Measurements from ENCODE around the gene CCL3.

DNA sequence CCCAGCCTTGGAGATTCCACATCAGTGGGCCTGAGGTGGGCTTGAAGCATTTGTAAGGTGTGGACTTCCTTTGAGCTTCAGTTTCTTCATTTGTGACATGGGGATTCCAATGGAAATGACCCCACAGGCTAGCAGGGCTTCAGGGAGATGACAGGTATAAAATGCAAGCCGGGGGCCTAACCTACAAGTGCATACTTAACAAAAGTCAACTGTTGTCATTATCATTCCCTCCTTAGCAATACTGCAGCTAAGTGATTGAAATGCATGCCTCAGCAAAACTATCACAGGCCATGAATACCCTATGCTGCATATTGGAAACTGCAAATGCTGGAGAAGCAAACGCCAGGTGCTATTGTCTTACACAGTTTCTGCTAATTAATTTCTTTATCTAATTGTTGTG is 33.5 kb upstream of the CCL3 start:
- TF ChIP-seq, protein P1, sequence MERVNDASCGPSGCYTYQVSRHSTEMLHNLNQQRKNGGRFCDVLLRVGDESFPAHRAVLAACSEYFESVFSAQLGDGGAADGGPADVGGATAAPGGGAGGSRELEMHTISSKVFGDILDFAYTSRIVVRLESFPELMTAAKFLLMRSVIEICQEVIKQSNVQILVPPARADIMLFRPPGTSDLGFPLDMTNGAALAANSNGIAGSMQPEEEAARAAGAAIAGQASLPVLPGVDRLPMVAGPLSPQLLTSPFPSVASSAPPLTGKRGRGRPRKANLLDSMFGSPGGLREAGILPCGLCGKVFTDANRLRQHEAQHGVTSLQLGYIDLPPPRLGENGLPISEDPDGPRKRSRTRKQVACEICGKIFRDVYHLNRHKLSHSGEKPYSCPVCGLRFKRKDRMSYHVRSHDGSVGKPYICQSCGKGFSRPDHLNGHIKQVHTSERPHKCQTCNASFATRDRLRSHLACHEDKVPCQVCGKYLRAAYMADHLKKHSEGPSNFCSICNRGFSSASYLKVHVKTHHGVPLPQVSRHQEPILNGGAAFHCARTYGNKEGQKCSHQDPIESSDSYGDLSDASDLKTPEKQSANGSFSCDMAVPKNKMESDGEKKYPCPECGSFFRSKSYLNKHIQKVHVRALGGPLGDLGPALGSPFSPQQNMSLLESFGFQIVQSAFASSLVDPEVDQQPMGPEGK (CRISPR knock-in tag; IDR thresholded peaks at IDR 0.05; ENCODE audit: borderline replicate concordance) = no peak
- TF ChIP-seq, protein P2, sequence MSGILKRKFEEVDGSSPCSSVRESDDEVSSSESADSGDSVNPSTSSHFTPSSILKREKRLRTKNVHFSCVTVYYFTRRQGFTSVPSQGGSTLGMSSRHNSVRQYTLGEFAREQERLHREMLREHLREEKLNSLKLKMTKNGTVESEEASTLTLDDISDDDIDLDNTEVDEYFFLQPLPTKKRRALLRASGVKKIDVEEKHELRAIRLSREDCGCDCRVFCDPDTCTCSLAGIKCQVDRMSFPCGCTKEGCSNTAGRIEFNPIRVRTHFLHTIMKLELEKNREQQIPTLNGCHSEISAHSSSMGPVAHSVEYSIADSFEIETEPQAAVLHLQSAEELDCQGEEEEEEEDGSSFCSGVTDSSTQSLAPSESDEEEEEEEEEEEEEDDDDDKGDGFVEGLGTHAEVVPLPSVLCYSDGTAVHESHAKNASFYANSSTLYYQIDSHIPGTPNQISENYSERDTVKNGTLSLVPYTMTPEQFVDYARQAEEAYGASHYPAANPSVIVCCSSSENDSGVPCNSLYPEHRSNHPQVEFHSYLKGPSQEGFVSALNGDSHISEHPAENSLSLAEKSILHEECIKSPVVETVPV (CRISPR knock-in tag; IDR thresholded peaks at IDR 0.05) = no peak
- TF ChIP-seq GLIS3 (CRISPR knock-in tag; IDR thresholded peaks at IDR 0.05) (no peak), ZNF565 (CRISPR knock-in tag; conservative IDR thresholded peaks at IDR 0.05; ENCODE audit: low read depth) (no peak), ARNTL (CRISPR knock-in tag; IDR thresholded peaks at IDR 0.05; ENCODE audit: borderline replicate concordance, low read depth) (no peak), ZNF8 (CRISPR knock-in tag; IDR thresholded peaks at IDR 0.05) (no peak), ISL1 (CRISPR knock-in tag; IDR thresholded peaks at IDR 0.05) (no peak), OSR1 (CRISPR knock-in tag; IDR thresholded peaks at IDR 0.05) (no peak), SNAI2 (CRISPR knock-in tag; IDR thresholded peaks at IDR 0.05) (no peak), ZFP3 (CRISPR knock-in tag; IDR thresholded peaks at IDR 0.05) (no peak), RARB (CRISPR knock-in tag; IDR thresholded peaks at IDR 0.05) (no peak), ZNF70 (CRISPR knock-in tag; IDR thresholded peaks at IDR 0.05) (no peak), TOX (CRISPR knock-in tag; IDR thresholded peaks at IDR 0.05; ENCODE audit: borderline replicate concordance) (no peak)
- TF ChIP-seq, protein P3, sequence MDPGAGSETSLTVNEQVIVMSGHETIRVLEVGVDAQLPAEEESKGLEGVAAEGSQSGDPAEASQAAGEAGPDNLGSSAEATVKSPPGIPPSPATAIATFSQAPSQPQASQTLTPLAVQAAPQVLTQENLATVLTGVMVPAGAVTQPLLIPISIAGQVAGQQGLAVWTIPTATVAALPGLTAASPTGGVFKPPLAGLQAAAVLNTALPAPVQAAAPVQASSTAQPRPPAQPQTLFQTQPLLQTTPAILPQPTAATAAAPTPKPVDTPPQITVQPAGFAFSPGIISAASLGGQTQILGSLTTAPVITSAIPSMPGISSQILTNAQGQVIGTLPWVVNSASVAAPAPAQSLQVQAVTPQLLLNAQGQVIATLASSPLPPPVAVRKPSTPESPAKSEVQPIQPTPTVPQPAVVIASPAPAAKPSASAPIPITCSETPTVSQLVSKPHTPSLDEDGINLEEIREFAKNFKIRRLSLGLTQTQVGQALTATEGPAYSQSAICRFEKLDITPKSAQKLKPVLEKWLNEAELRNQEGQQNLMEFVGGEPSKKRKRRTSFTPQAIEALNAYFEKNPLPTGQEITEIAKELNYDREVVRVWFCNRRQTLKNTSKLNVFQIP (CRISPR knock-in tag; IDR thresholded peaks at IDR 0.05; ENCODE audit: borderline replicate concordance, low read depth) = no peak
